HepG2 (cell line): ENCODE results near the gene TMCC1. TPM values are rescaled to one million over a fixed set of nuclear protein-coding genes. Genes with fewer than 3 reads are reported as not detected.

Experiments used
- BCL3 ChIP-seq: sonication (generic); formaldehyde crosslinking; IDR thresholded peaks from 2 replicates; pipeline ENCODE4 v1.5.1; 2020; ENCODE audit warnings: mild to moderate bottlenecking, missing genetic modification reagents, moderate library complexity
- CAMTA2 ChIP-seq: sonication (generic); formaldehyde crosslinking; IDR thresholded peaks from 2 replicates; pipeline ENCODE4 v1.4.0; 2020; ENCODE audit warnings: mild to moderate bottlenecking, missing genetic modification reagents, borderline replicate concordance
- ETV5 ChIP-seq: IDR thresholded peaks from 2 replicates; pipeline ENCODE4 v1.6.1; 2018; ENCODE audit warnings: missing biosample characterization, missing genetic modification reagents, inconsistent platforms, borderline replicate concordance
- FOXO1 ChIP-seq: sonication (generic); formaldehyde crosslinking; IDR thresholded peaks from 2 replicates; pipeline ENCODE4 v1.4.0; 2020; ENCODE audit warnings: missing genetic modification reagents
- FOXP4 ChIP-seq: sonication (generic); formaldehyde crosslinking; IDR thresholded peaks from 2 replicates; pipeline ENCODE4 v1.4.0; 2020; ENCODE audit warnings: missing genetic modification reagents
- GATAD2A ChIP-seq: IDR thresholded peaks from 2 replicates; pipeline ENCODE4 v1.6.1; 2016
- REPIN1 ChIP-seq: sonication (generic); formaldehyde crosslinking; IDR thresholded peaks from 2 replicates; pipeline ENCODE4 v1.8.0; 2022; ENCODE audit warnings: missing genetic modification reagents, low read depth, mild to moderate bottlenecking, borderline replicate concordance
- SALL2 ChIP-seq: sonication (generic); formaldehyde crosslinking; IDR thresholded peaks from 2 replicates; pipeline ENCODE4 v1.8.1; 2023; ENCODE audit warnings: mild to moderate bottlenecking, missing genetic modification reagents, inconsistent platforms
- SOX13 ChIP-seq, 3 experiments: fragments of 450-650 bp in 1 of 3; sonication (generic) in 1 of 3; formaldehyde crosslinking in 1 of 3; IDR thresholded peaks in 2 of 3; conservative IDR thresholded peaks in 1 of 3; 2 replicates each; pipeline versions ENCODE4 v1.5.0 to v1.6.1; 2016 to 2020; ENCODE audit warnings: antibody characterized with exemption in 1 of 3, mild to moderate bottlenecking in 1 of 3, missing compliant biosample characterization in 1 of 3, missing genetic modification reagents in 1 of 3, moderate library complexity in 1 of 3
- SRSF4 ChIP-seq: fragments of 200-400 bp; formaldehyde crosslinking; IDR thresholded peaks from one replicate; pipeline ENCODE4 v1.6.1; 2018; ENCODE audit warnings: mild to moderate bottlenecking, low read depth, low read length, moderate library complexity; ENCODE audit not compliant: poor library complexity, severe bottlenecking
- ZFP36L1 ChIP-seq: sonication (generic); formaldehyde crosslinking; IDR thresholded peaks from 2 replicates; pipeline ENCODE4 v1.8.0; 2022; ENCODE audit warnings: mild to moderate bottlenecking, missing genetic modification reagents, moderate library complexity
- ZNF180 ChIP-seq: sonication (generic); formaldehyde crosslinking; IDR thresholded peaks from 2 replicates; pipeline ENCODE4 v1.4.0; 2020; ENCODE audit warnings: low read depth, missing genetic modification reagents, borderline replicate concordance
- ZNF251 ChIP-seq: sonication (generic); formaldehyde crosslinking; IDR thresholded peaks from 2 replicates; pipeline ENCODE4 v1.9.0; 2021; ENCODE audit warnings: mild to moderate bottlenecking, missing genetic modification reagents
- ZNF446 ChIP-seq: sonication (generic); formaldehyde crosslinking; IDR thresholded peaks from 2 replicates; pipeline ENCODE4 v1.5.0; 2020; ENCODE audit warnings: mild to moderate bottlenecking, missing genetic modification reagents
- ZNF451 ChIP-seq: sonication (generic); formaldehyde crosslinking; IDR thresholded peaks from 2 replicates; pipeline ENCODE4 v1.5.0; 2020; ENCODE audit warnings: mild to moderate bottlenecking, missing genetic modification reagents
- polyA plus RNA-seq, 8 experiments: library from polyadenylated mRNA; depleted of rRNA in 3 of 8; stranded (reverse) in 7 of 8; unstranded in 1 of 8; fragments of >200 nt; fragmentation: Illumina TruSeq in 4 of 8; extraction: Trizol in 4 of 8; gene quantifications; 2 replicates each; pipeline versions ENCODE4 v1.2.1 to v1.2.3, GENCODE V29; 2011 to 2016; ENCODE audit warnings: low read depth in 4 of 8, missing spikeins in 1 of 8, mixed read lengths in 1 of 8; ENCODE audit not compliant: insufficient read depth in 1 of 8
- total RNA-seq, 5 experiments: library from RNA; depleted of rRNA; stranded (reverse); fragments of >200 nt; fragmentation: Illumina TruSeq; extraction: Trizol; gene quantifications; 2 replicates each; pipeline ENCODE4 v1.2.3, GENCODE V29; 2016; ENCODE audit warnings: low read depth in 1 of 5
- TF ChIP-seq, protein P1 (sequence below): sonication (generic); formaldehyde crosslinking; IDR thresholded peaks from 2 replicates; pipeline ENCODE4 v1.8.0; 2022; ENCODE audit warnings: mild to moderate bottlenecking, missing genetic modification reagents
- TF ChIP-seq, protein P2 (sequence below): IDR thresholded peaks from 2 replicates; pipeline ENCODE4 v1.4.0; 2020; ENCODE audit warnings: mild to moderate bottlenecking, missing genetic modification reagents
- TF ChIP-seq, protein P3 (sequence below): IDR thresholded peaks from 2 replicates; pipeline ENCODE4 v1.6.1; 2016; ENCODE audit warnings: missing biosample characterization, missing genetic modification reagents, low read depth

The TMCC1 gene
- total and polyA plus RNA-seq, 2 of the 13 experiments (the other 11 are each of a cell fraction or from before 2014, with no cell fraction given) = 12.1 to 264 TPM

- TF ChIP-seq, protein P1, sequence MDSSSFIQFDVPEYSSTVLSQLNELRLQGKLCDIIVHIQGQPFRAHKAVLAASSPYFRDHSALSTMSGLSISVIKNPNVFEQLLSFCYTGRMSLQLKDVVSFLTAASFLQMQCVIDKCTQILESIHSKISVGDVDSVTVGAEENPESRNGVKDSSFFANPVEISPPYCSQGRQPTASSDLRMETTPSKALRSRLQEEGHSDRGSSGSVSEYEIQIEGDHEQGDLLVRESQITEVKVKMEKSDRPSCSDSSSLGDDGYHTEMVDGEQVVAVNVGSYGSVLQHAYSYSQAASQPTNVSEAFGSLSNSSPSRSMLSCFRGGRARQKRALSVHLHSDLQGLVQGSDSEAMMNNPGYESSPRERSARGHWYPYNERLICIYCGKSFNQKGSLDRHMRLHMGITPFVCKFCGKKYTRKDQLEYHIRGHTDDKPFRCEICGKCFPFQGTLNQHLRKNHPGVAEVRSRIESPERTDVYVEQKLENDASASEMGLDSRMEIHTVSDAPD (CRISPR knock-in tag) = no peak
- TF ChIP-seq SALL2 (CRISPR knock-in tag) = no peak
- TF ChIP-seq FOXO1 (CRISPR knock-in tag) = no peak
- 0 out of 2 replicates have a peak, but pooled peaks have one; percentile 16 for TF ChIP-seq FOXP4 (CRISPR knock-in tag)
- TF ChIP-seq REPIN1 (CRISPR knock-in tag) = no peak
- no peak for TF ChIP-seq ZNF451 (CRISPR knock-in tag)
- TF ChIP-seq, protein P2, sequence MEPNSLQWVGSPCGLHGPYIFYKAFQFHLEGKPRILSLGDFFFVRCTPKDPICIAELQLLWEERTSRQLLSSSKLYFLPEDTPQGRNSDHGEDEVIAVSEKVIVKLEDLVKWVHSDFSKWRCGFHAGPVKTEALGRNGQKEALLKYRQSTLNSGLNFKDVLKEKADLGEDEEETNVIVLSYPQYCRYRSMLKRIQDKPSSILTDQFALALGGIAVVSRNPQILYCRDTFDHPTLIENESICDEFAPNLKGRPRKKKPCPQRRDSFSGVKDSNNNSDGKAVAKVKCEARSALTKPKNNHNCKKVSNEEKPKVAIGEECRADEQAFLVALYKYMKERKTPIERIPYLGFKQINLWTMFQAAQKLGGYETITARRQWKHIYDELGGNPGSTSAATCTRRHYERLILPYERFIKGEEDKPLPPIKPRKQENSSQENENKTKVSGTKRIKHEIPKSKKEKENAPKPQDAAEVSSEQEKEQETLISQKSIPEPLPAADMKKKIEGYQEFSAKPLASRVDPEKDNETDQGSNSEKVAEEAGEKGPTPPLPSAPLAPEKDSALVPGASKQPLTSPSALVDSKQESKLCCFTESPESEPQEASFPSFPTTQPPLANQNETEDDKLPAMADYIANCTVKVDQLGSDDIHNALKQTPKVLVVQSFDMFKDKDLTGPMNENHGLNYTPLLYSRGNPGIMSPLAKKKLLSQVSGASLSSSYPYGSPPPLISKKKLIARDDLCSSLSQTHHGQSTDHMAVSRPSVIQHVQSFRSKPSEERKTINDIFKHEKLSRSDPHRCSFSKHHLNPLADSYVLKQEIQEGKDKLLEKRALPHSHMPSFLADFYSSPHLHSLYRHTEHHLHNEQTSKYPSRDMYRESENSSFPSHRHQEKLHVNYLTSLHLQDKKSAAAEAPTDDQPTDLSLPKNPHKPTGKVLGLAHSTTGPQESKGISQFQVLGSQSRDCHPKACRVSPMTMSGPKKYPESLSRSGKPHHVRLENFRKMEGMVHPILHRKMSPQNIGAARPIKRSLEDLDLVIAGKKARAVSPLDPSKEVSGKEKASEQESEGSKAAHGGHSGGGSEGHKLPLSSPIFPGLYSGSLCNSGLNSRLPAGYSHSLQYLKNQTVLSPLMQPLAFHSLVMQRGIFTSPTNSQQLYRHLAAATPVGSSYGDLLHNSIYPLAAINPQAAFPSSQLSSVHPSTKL (CRISPR knock-in tag) = peak; percentile 27; the same call in 1 of the 2 replicates
- no peak for TF ChIP-seq SOX13 (IDR thresholded peaks at IDR 0.05)
- TF ChIP-seq SOX13 (CRISPR knock-in tag; conservative IDR thresholded peaks at IDR 0.05 in 1 of 2, IDR thresholded peaks at IDR 0.05 in 1 of 2) = peak in 1 of 2 experiments; percentile 41; a peak in 1 of 4 replicates
- no peak for TF ChIP-seq ZNF251 (CRISPR knock-in tag)
- 0 out of 2 replicates have a peak, but pooled peaks have one; percentile 13 for TF ChIP-seq GATAD2A (CRISPR knock-in tag)
- TF ChIP-seq SRSF4 = no peak
- TF ChIP-seq CAMTA2 (CRISPR knock-in tag) = no peak
- 0 out of 2 replicates have a peak, but pooled peaks have one; percentile 16 for TF ChIP-seq ETV5
- TF ChIP-seq ZFP36L1 (CRISPR knock-in tag) = 0 out of 2 replicates have a peak, but pooled peaks have one; percentile 49
- no peak for TF ChIP-seq ZNF180 (CRISPR knock-in tag)
- TF ChIP-seq BCL3 (CRISPR knock-in tag) = no peak
- TF ChIP-seq, protein P3, sequence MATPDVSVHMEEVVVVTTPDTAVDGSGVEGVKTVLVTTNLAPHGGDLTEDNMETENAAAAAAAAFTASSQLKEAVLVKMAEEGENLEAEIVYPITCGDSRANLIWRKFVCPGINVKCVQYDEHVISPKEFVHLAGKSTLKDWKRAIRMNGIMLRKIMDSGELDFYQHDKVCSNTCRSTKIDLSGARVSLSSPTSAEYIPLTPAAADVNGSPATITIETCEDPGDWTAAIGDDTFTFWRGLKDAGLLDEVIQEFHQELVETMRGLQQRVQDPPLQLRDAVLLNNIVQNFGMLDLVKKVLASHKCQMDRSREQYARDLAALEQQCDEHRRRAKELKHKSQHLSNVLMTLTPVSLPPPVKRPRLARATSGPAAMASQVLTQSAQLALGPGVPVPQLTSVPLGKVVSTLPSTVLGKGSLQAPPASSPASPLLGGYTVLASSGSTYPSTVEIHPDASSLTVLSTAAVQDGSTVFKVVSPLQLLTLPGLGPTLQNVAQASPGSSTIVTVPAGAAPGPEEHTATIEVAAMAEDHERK (CRISPR knock-in tag) = no peak
- TF ChIP-seq ZNF446 (CRISPR knock-in tag) = no peak
These were observed 2.6 kb downstream of the TMCC1 start (continued) for GRCh38 chr3:129890891-129891290.
